D341Med (cell line): ENCODE measurements around the gene CDC26.
"Not testable (repeated sequence)": the region's sequence is repeated elsewhere in the genome, so short reads cannot be mapped to it uniquely, and the experiment has no call there.

Source experiments
- DNase-seq: peaks from one replicate; pipeline ENCODE4 v3.0.0; 2012; ENCODE audit warnings: low spot score

CDC26 gene

GRCh38 chr9:113293285-113293878, 18.0 kb upstream of the CDC26 start:
- DNase-seq: no peak

GRCh38 chr9:113290052-113290607, 14.8 kb upstream of the CDC26 start:
- DNase-seq: no peak

- no peak for DNase-seq
These were observed 13.7 kb upstream of the CDC26 start for GRCh38 chr9:113289091-113289490.

GRCh38 chr9:113281356-113281755, 6.0 kb upstream of the CDC26 start:
- no peak for DNase-seq

- no peak for DNase-seq
These were observed 3.5 kb upstream of the CDC26 start for GRCh38 chr9:113278840-113279239.

GRCh38 chr9:113274474-113275156, 757 bp downstream of the CDC26 start:
- DNase-seq: peak; percentile 50

GRCh38 chr9:113269871-113270270, 5.5 kb downstream of the CDC26 start:
- peak; percentile 39 for DNase-seq

GRCh38 chr9:113269355-113269754, 6.0 kb downstream of the CDC26 start:
- no peak for DNase-seq

GRCh38 chr9:113267911-113268566, 7.3 kb downstream of the CDC26 start:
- no peak for DNase-seq

GRCh38 chr9:113266174-113266573, 9.2 kb downstream of the CDC26 start:
- DNase-seq: no peak

- DNase-seq: no peak
These were observed 13.3 kb downstream of the CDC26 start for GRCh38 chr9:113261917-113262671.

- DNase-seq: no peak
These were observed 17.1 kb downstream of the CDC26 start for GRCh38 chr9:113258282-113258681.

GRCh38 chr9:113257863-113258262, 17.5 kb downstream of the CDC26 start:
- no peak for DNase-seq

- no peak for DNase-seq
These were observed 19.9 kb downstream of the CDC26 start for GRCh38 chr9:113255438-113255837.

GRCh38 chr9:113254991-113255390, 20.4 kb downstream of the CDC26 start:
- no peak for DNase-seq

- no peak for DNase-seq
These were observed 24.6 kb downstream of the CDC26 start for GRCh38 chr9:113250807-113251206.

- DNase-seq: not testable (repeated sequence)
These were observed 25.7 kb downstream of the CDC26 start for GRCh38 chr9:113249661-113250060.

GRCh38 chr9:113247640-113248039, 27.7 kb downstream of the CDC26 start:
- no peak for DNase-seq

- DNase-seq: no peak
These were observed 28.4 kb downstream of the CDC26 start for GRCh38 chr9:113246928-113247327.

- no peak for DNase-seq
These were observed 29.5 kb downstream of the CDC26 start for GRCh38 chr9:113245894-113246293.

GRCh38 chr9:113244556-113244955, 30.8 kb downstream of the CDC26 start:
- DNase-seq: no peak

GRCh38 chr9:113241161-113241560, 34.2 kb downstream of the CDC26 start:
- no peak for DNase-seq
